Activated B cell treated with CpG ODN at 0.5 μM for 24 hours (primary cell): ENCODE measurements around the gene SEMA3C. TPM values are rescaled to one million over a fixed set of nuclear protein-coding genes. Genes with fewer than 3 reads are reported as not detected.

ENCODE experiments used
- ATAC-seq: fragments of 200-7000 bp; cut with Tn5 transposase; one replicate; pipeline ENCODE4 v1.10.0; 2021; ENCODE audit warnings: low read depth, mild to moderate bottlenecking, moderate library complexity
- CTCF ChIA-PET: fragments of 350-600 bp; sonication (Branson Sonifier 250); formaldehyde crosslinking; loops from one replicate; lab custom pipeline; 2021; ENCODE audit warnings: antibody characterized with exemption; lab: Charles Lee
- POLR2A ChIA-PET: fragments of 350-600 bp; sonication (Branson Sonifier 250); formaldehyde crosslinking; loops from one replicate; lab custom pipeline; 2021; ENCODE audit warnings: antibody characterized with exemption; lab: Charles Lee
- DNase-seq: peaks from one replicate; pipeline ENCODE4 v3.0.0; 2022
- H3K27ac Mint-ChIP-seq: one replicate; pipeline ENCODE4 v1.8.0; 2020; ENCODE audit warnings: mixed read lengths
- H3K27me3 Mint-ChIP-seq: one replicate; pipeline ENCODE4 v1.8.0; 2021; ENCODE audit warnings: mixed read lengths
- H3K36me3 Mint-ChIP-seq: one replicate; pipeline ENCODE4 v1.8.0; 2021; ENCODE audit warnings: low read depth, mixed read lengths
- H3K4me1 Mint-ChIP-seq: one replicate; pipeline ENCODE4 v1.8.0; 2021; ENCODE audit warnings: mixed read lengths
- H3K4me3 Mint-ChIP-seq: one replicate; pipeline ENCODE4 v1.8.0; 2020; ENCODE audit warnings: mild to moderate bottlenecking, mixed read lengths
- H3K9me3 Mint-ChIP-seq: one replicate; pipeline ENCODE4 v1.8.0; 2020; ENCODE audit warnings: mixed read lengths
- intact Hi-C: fragments of 100-400 bp; cut with micrococcal nuclease; formaldehyde crosslinking; loops from one replicate; pipeline ENCODE4 v1.15.1; 2024
- total RNA-seq: library from RNA; stranded (reverse); gene quantifications from 2 replicates; pipeline ENCODE4 v1.2.3, GENCODE V29; 2022
- TF ChIP-seq, protein P1 (sequence below): fragments of 200-600 bp; IDR thresholded peaks from one replicate; pipeline ENCODE4 v1.8.0; 2022; ENCODE audit warnings: antibody characterized with exemption, mild to moderate bottlenecking

SEMA3C gene
- total RNA-seq, 1 donor from 2014 or later: not detected

DNA sequence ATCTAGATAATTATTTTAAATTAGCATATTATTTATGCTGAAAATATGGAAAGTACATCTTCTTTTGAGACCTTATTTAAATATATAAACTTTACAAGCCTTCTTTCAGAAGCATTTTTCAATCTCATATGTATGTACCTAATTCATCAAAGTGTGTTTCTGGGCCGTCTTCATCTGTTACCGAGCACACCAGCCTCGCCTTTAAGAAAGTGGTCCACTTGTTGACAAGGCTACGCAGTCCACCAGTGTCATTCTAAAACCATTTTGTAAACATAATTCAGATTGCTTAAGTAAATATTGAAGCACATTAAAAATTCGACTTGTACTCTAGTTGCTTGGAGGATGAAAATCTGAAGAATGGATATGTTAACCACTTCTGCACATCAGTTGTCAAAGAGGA is 116.3 kb downstream of the SEMA3C start:
- no peak for DNase-seq
- H3K9me3 Mint-ChIP-seq: no peaks in the 10 kb centered on the region
- CTCF ChIA-PET: no interaction called here

GRCh38 chr7:80794631-80795573 is 123.9 kb downstream of the SEMA3C start:
- ChIA-PET POLR2A (no interaction called here), CTCF (no interaction called here)
- Mint-ChIP-seq H3K27me3 (no peaks in the 10 kb centered on the region), H3K4me3 (no peak overlapping the region), H3K9me3 (no peaks in the 10 kb centered on the region), H3K36me3 (no peaks in the 10 kb centered on the region), H3K4me1 (no peaks in the 10 kb centered on the region), H3K27ac (no peak overlapping the region)
- TF ChIP-seq, protein P1, sequence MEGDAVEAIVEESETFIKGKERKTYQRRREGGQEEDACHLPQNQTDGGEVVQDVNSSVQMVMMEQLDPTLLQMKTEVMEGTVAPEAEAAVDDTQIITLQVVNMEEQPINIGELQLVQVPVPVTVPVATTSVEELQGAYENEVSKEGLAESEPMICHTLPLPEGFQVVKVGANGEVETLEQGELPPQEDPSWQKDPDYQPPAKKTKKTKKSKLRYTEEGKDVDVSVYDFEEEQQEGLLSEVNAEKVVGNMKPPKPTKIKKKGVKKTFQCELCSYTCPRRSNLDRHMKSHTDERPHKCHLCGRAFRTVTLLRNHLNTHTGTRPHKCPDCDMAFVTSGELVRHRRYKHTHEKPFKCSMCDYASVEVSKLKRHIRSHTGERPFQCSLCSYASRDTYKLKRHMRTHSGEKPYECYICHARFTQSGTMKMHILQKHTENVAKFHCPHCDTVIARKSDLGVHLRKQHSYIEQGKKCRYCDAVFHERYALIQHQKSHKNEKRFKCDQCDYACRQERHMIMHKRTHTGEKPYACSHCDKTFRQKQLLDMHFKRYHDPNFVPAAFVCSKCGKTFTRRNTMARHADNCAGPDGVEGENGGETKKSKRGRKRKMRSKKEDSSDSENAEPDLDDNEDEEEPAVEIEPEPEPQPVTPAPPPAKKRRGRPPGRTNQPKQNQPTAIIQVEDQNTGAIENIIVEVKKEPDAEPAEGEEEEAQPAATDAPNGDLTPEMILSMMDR: no peak
- ATAC-seq: no peak
- intact Hi-C loops: no loop called here
- no peak for DNase-seq

More for the DNA sequence above, 116.3 kb downstream of the SEMA3C start:
- intact Hi-C loops: no loop called here
- no peak overlapping the region for H3K4me3 Mint-ChIP-seq
- ATAC-seq: no peak
- no peak overlapping the region for H3K27ac Mint-ChIP-seq
- H3K27me3 Mint-ChIP-seq: no peaks in the 10 kb centered on the region
- TF ChIP-seq, protein P1: no peak
- H3K4me1 Mint-ChIP-seq: no peaks in the 10 kb centered on the region
- no peaks in the 10 kb centered on the region for H3K36me3 Mint-ChIP-seq
- POLR2A ChIA-PET: no interaction called here

DNA sequence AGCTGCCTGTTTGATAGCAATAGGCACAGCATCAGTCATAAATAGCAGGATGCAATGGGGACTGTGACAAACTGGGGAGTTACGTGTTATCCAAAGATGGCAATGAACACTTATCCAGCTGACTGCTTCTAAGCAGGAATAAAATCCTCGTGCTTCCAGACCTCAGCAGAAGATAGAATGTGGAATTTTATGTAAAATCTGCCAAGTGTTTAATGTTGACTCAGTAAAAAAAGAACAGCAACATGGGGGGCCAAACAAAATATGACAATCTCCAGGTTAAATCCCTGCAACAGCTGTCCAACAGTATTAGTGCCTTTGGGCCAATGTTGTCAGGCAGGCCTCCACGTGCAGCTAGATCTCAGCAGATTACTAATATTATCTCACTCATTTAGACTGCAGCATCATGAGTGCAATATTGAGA is 127.3 kb downstream of the SEMA3C start:
- no peak for ATAC-seq
- Mint-ChIP-seq H3K9me3 (no peaks in the 10 kb centered on the region), H3K4me3 (no peak overlapping the region), H3K27ac (no peak overlapping the region), H3K4me1 (no peaks in the 10 kb centered on the region), H3K27me3 (no peaks in the 10 kb centered on the region), H3K36me3 (no peaks in the 10 kb centered on the region)
- POLR2A ChIA-PET: no interaction called here
- TF ChIP-seq, protein P1: no peak
- CTCF ChIA-PET: no interaction called here
- intact Hi-C loops: no loop called here
- DNase-seq: no peak

- CTCF ChIA-PET: no interaction called here
- Mint-ChIP-seq H3K27me3 (no peaks in the 10 kb centered on the region), H3K9me3 (no peaks in the 10 kb centered on the region), H3K4me1 (no peaks in the 10 kb centered on the region), H3K36me3 (no peaks in the 10 kb centered on the region), H3K27ac (no peak overlapping the region), H3K4me3 (no peak overlapping the region)
- intact Hi-C loops: no loop called here
- TF ChIP-seq, protein P1: no peak
- no peak for DNase-seq
- POLR2A ChIA-PET: no interaction called here
- no peak for ATAC-seq
These were observed 128.0 kb downstream of the SEMA3C start for GRCh38 chr7:80790877-80791276.

DNA sequence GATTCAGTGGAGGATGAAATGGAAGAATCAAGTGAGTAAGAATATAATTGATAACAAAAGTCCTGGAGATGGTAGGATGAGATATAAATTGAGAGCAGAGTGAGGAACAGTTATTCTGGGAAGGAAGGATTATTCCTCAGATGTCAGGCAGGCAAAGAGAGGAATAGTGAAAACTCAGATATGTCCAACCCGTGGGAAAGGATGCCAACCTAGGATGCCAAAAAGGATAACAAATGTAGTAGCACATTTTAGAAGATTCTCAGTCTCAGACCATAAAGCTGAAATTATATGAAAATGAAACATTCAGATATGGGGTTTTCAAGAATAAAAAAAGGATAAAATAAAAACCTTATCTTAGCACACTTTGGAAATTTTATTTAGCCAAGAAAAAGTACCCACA is 131.1 kb downstream of the SEMA3C start:
- no peaks in the 10 kb centered on the region for H3K4me1 Mint-ChIP-seq
- ATAC-seq (no peak), DNase-seq (no peak)
- no peak overlapping the region for H3K4me3 Mint-ChIP-seq
- TF ChIP-seq, protein P1: no peak
- H3K36me3 Mint-ChIP-seq: no peaks in the 10 kb centered on the region
- H3K27ac Mint-ChIP-seq: no peak overlapping the region
- intact Hi-C loops: no loop called here
- POLR2A ChIA-PET: no interaction called here
- CTCF ChIA-PET: no interaction called here
- H3K27me3 Mint-ChIP-seq: no peaks in the 10 kb centered on the region
- H3K9me3 Mint-ChIP-seq: no peaks in the 10 kb centered on the region
